ENCODE results near the gene EXOC7. TPM values are rescaled to one million over a fixed set of nuclear protein-coding genes. Genes with fewer than 3 reads are reported as not detected.
"Not testable (repeated sequence)": the region's sequence is repeated elsewhere in the genome, so short reads cannot be mapped to it uniquely, and the experiment has no call there.

The EXOC7 gene
- total RNA-seq, 1 experiment from 2014 or later: 160 TPM

- not testable (repeated sequence) for H2BK120ac ChIP-seq (ENCODE audit: low read depth, low read length, poor library complexity, severe bottlenecking); H3K27ac Mint-ChIP-seq; H4K91ac ChIP-seq (ENCODE audit: insufficient read length, low read depth, low read length); H2AFZ ChIP-seq (ENCODE audit: low read length); H2BK15ac ChIP-seq (ENCODE audit: low read depth, low read length); H3K27me3 Mint-ChIP-seq (ENCODE audit: low read depth); H3K56ac ChIP-seq (ENCODE audit: insufficient read length, low read depth, low read length); H3K4me1 ChIP-seq (ENCODE audit: insufficient read depth, low read length); H3K14ac ChIP-seq (ENCODE audit: insufficient read depth, low read length); H3K27me3 ChIP-seq (ENCODE audit: insufficient read depth, low read length); H2BK20ac ChIP-seq (ENCODE audit: low read depth, low read length, poor library complexity, severe bottlenecking); H3K4me2 ChIP-seq (ENCODE audit: insufficient read depth, insufficient read length, low read length); H3K79me1 ChIP-seq (ENCODE audit: insufficient read depth, low read depth, low read length, poor library complexity, severe bottlenecking); H2BK5ac ChIP-seq (ENCODE audit: insufficient read length, low read length); H3K23me2 ChIP-seq (ENCODE audit: insufficient read length, low read depth, low read length, poor library complexity, severe bottlenecking); H2BK12ac ChIP-seq (ENCODE audit: insufficient read length, low read depth, low read length); H3K9me3 ChIP-seq (ENCODE audit: control insufficient read depth, low read depth, low read length); H4K5ac ChIP-seq (ENCODE audit: insufficient read length, low read depth, low read length); H3K9me3 Mint-ChIP-seq; DNase-seq; H3K79me2 ChIP-seq (ENCODE audit: insufficient read depth, low read length); H4K8ac ChIP-seq (replicated peaks; ENCODE audit: insufficient read length, low read depth, low read length); H4K20me1 ChIP-seq (ENCODE audit: control insufficient read depth, insufficient read depth, insufficient read length); H3K23ac ChIP-seq (ENCODE audit: insufficient read length, low read depth, low read length); H3K18ac ChIP-seq (ENCODE audit: insufficient read length, low read depth, low read length); H2AK5ac ChIP-seq (ENCODE audit: insufficient read length, low read length); H3K4me3 Mint-ChIP-seq; H3K27ac ChIP-seq (ENCODE audit: insufficient read length, low read depth, low read length); H3K9ac ChIP-seq (ENCODE audit: extremely low read depth, insufficient read length, low read length); H3T11ph ChIP-seq (ENCODE audit: low read length); H3K4ac ChIP-seq (ENCODE audit: low read depth, low read length)
- Mint-ChIP-seq H3K4me1 (peaks cover 18 to 40% of the 10 kb centered on the region in 2 experiments), H3K36me3 (ENCODE audit: insufficient read depth in 1 of 3, low read depth in 3 of 3) (peaks cover 55 to 93% (median 80%) of the 10 kb centered on the region in 3 experiments)
- no CpG with 5 or more reads among the region's 3 CpGs for whole genome bisulfite sequencing (ENCODE audit: extremely low coverage, insufficient read length, low lambda C conversion rate)
Measured at GRCh38 chr17:76042868-76043267, 60.7 kb downstream of the EXOC7 start.
